Muscle of leg (tissue), 11 donors: ENCODE measurements around the gene CCND2. TPM values are rescaled to one million over a fixed set of nuclear protein-coding genes. Genes with fewer than 3 reads are reported as not detected.

Experiments
- DNase-seq: peaks from one replicate; pipeline ENCODE4 v3.0.0; 2013
- H3K27ac ChIP-seq: one replicate; pipeline ENCODE4 v1.5.1; 2013; ENCODE audit warnings: mild to moderate bottlenecking, low read length, control low read depth
- H3K27me3 ChIP-seq: one replicate; pipeline ENCODE4 v1.6.1; 2013; ENCODE audit warnings: low read length; ENCODE audit not compliant: control insufficient read depth, insufficient read depth
- H3K36me3 ChIP-seq: one replicate; pipeline ENCODE4 v1.6.1; 2013; ENCODE audit warnings: low read length; ENCODE audit not compliant: control insufficient read depth, insufficient read depth
- H3K4me1 ChIP-seq: one replicate; pipeline ENCODE4 v1.6.1; 2013; ENCODE audit warnings: low read length; ENCODE audit not compliant: control insufficient read depth, insufficient read depth
- H3K4me3 ChIP-seq: one replicate; pipeline ENCODE4 v1.5.1; 2013; ENCODE audit warnings: low read length, control low read depth
- H3K9me3 ChIP-seq: replicated peaks from 2 replicates; pipeline ENCODE4 v1.6.1; 2013; ENCODE audit warnings: low read depth, low read length; ENCODE audit not compliant: control insufficient read depth
- WGBS: methylation state at CpG from one replicate; pipeline ENCODE4 v1.1.5; 2013; ENCODE audit warnings: missing lambda C conversion rate; ENCODE audit not compliant: insufficient coverage; 5-methylcytosine and 5-hydroxymethylcytosine counted together
- polyA plus RNA-seq, 8 donors: library from polyadenylated mRNA; unstranded; fragments of 120-200 nt; gene quantifications; one replicate each; pipeline versions ENCODE4 v1.2.1 to v1.2.3, GENCODE V29; 2013; ENCODE audit warnings: inconsistent platforms in 1 of 8, low replicate concordance in 1 of 8; ENCODE audit not compliant: insufficient read length in 8 of 8, insufficient read depth in 1 of 8
- total RNA-seq: library from RNA; stranded (reverse); fragments of 120-200 nt; gene quantifications from one replicate; pipeline ENCODE4 v1.2.4, GENCODE V29; 2013

CCND2 gene
- total and polyA plus RNA-seq, 9 donors, result 74.7 to 152 (median 105) TPM

DNA sequence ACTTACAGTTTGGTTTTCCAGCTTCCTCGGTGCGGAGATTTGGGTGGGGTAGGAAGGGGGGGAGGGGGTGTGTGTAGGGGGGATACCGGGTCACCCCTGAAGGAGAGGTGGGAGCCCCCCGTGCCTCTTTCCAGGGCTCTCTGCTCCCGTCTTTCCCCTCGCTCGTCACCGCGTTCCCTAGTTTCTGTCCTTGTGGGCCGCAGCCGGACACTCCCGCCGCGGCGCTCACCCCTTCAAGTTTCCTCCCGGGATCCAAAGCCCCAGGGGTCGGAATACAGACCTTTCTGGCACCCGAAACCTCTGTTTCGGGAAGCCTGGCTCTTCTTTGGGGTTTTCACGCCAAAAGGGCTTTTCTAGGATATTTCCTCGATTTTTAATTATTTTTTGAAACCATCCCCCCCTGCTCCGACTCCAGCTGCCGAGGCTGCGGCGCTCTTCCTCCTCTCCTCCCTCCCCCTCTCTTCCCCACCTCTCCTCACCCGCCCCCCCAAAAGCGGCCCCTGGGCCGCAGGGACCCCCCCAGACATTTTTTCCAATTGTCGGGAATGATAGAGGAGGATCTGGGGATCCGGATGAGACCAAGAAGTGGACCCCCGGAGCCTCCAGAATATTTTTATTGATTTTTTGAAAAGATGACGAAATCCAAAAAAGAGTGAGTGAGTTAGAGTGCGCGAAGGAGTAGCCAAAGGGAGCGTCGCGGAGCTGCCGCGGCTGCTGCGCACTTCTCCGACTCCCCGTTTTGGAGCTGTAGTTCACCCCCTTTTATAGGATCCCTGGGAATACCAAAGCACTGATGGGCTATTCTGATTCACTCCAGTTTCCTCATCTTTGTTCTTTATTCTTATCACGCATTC is 1.7 kb downstream of the CCND2 start:
- H3K4me3 ChIP-seq, result peak overlapping the region; percentile 63
- peaks cover 13% of the 10 kb centered on the region for H3K27me3 ChIP-seq
- under 1% methylated on average over 33 of the region's 43 CpGs for WGBS
- H3K27ac ChIP-seq, result peak overlapping the region; percentile 92
- H3K36me3 ChIP-seq, result peaks cover 42% of the 10 kb centered on the region
- DNase-seq, result peak; percentile 61
- no peaks in the 10 kb centered on the region for H3K9me3 ChIP-seq
- peaks cover 65% of the 10 kb centered on the region for H3K4me1 ChIP-seq

DNA sequence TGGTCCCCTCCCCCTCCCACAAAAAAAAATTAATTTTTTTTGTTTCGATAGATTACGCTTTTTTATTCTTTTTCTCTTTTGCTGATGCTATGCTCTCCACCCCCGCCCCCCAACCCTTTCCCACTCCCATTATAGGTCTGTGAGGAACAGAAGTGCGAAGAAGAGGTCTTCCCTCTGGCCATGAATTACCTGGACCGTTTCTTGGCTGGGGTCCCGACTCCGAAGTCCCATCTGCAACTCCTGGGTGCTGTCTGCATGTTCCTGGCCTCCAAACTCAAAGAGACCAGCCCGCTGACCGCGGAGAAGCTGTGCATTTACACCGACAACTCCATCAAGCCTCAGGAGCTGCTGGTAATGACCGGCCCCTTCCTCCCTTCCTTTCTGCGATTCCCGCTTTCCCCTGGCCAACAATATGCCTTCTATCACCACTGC is 2.3 kb downstream of the CCND2 start:
- H3K27ac ChIP-seq, result peak overlapping the region; percentile 92
- DNase-seq, result peak; percentile 57
- 6% methylated on average over 10 of the region's 14 CpGs for WGBS
- H3K4me1 ChIP-seq, result peaks cover 66% of the 10 kb centered on the region
- no peaks in the 10 kb centered on the region for H3K9me3 ChIP-seq
- peaks cover 49% of the 10 kb centered on the region for H3K36me3 ChIP-seq
- H3K4me3 ChIP-seq, result peak overlapping the region; percentile 63
- H3K27me3 ChIP-seq, result peaks cover 8% of the 10 kb centered on the region

DNA sequence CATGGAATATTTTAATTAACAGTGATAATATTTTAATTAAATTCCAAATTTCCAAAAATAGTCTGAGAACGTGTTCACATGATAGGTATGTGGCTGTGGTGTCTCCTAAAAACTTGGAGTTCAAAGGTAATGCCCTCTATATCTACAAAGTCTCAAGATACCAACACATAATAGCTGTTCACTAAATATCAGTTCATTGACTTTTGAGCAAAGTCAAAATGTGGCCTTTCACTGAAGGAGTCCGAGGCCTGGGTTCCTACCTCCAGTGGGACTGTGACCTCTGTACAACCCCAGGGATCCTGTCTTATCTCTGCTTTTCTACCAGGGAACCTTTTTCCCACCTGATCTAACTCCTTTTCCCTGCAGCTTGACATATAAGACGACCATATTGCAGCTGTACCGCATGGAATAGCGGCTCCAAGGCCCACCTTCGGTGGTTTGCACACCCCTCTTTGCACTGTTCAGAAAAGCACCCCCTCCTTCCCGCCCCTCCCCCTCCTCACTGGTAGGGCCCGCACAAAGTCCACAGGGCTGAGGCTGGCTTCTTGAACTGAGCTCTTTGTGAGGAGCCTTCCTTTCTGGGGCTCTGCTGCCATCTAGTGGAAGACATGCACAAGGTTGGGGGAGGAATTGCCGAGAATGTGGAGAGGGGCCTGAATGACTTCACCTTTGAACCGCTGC is 3.1 kb downstream of the CCND2 start:
- H3K4me3 ChIP-seq, result peak overlapping the region; percentile 63
- H3K27ac ChIP-seq, result peak overlapping the region; percentile 92
- H3K9me3 ChIP-seq, result no peaks in the 10 kb centered on the region
- peaks cover 65% of the 10 kb centered on the region for H3K4me1 ChIP-seq
- 3% methylated on average over 6 of the region's 10 CpGs for WGBS
- peaks cover 56% of the 10 kb centered on the region for H3K36me3 ChIP-seq
- peak; percentile 98 for DNase-seq
- H3K27me3 ChIP-seq, result peaks cover under 1% of the 10 kb centered on the region

DNA sequence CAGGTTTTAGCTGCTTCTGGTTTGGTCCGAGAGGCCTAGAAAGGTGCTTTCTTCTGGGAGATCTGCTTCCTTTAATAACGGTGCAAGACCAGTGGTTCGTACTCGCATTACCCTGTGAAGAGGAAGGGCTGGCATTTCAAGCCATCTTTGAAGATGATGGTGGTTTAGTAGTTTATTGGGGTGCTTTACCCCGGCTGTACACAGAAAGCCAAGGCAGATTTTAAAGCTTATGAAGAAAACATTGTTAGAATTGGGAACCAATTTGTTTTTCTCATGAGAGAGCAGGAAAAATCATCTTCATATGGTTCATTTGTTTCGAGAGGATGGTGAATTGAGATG is 3.6 kb downstream of the CCND2 start:
- WGBS, result 7% methylated on average over 3 of the region's 6 CpGs
- H3K4me1 ChIP-seq, result peaks cover 63% of the 10 kb centered on the region
- no peak overlapping the region for H3K4me3 ChIP-seq
- no peaks in the 10 kb centered on the region for H3K27me3 ChIP-seq
- no peaks in the 10 kb centered on the region for H3K9me3 ChIP-seq
- H3K36me3 ChIP-seq, result peaks cover 60% of the 10 kb centered on the region
- no peak for DNase-seq
- H3K27ac ChIP-seq, result peak overlapping the region; percentile 36

DNA sequence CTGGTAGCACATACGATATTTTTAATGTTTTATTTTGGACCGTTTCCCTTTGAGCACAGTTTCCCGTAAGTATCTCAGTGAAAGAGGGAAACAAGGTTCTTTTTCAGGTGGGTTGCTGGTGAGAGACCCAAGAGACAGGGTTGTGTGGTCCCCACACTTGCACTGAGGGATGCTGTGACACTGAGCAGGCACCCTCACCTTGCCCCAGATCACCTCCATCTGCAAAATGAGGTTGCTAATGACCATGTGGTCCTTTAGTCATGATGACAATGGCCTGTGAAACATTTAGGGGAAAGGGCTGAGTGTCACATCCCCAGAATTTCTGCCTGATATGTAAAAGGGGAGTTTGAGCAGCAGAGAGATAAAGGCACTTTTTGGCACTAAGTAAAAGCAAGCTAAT is 4.3 kb downstream of the CCND2 start:
- H3K4me1 ChIP-seq, result peaks cover 57% of the 10 kb centered on the region
- DNase-seq, result peak; percentile 7
- H3K27me3 ChIP-seq, result no peaks in the 10 kb centered on the region
- H3K4me3 ChIP-seq, result no peak overlapping the region
- H3K27ac ChIP-seq, result no peak overlapping the region
- WGBS, result 63% methylated on average over 2 of the region's 3 CpGs
- H3K36me3 ChIP-seq, result peaks cover 67% of the 10 kb centered on the region
- no peaks in the 10 kb centered on the region for H3K9me3 ChIP-seq

DNA sequence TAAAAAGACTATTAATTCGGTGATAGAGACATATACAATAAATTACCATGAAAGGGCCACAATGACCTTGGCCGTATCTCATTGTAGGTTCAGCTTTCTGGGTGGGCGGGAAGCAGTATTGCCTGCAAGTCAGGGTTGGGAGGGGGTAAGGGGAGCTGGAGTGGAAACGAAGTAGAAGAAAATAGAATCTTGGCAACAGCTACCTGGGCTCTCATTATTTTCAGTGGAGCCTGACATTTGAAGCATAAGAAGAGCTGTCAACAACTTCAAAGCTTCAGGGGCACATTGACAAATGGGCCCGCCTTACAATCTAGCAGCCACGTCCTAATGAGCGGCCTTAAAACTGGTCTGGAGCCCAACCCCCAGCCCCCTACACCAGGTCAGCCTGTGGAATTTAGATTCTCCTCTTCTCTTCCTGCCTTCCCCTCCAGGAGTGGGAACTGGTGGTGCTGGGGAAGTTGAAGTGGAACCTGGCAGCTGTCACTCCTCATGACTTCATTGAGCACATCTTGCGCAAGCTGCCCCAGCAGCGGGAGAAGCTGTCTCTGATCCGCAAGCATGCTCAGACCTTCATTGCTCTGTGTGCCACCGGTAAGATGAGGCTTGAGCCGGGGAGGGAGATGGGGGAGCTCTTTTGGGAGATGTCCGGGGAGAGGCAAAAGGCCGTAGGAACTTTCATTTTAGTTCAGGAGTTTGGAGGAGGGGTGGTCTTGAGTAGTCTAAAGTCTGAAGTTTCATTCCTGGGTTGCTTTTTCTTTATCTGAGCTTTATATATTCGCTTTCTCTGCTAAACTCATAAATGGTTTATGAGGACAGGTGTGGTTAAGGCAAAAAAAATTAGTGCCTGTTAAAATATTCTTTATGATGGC is 5.0 kb downstream of the CCND2 start:
- Histone ChIP-seq H3K9me3 (no peaks in the 10 kb centered on the region), H3K36me3 (peaks cover 74% of the 10 kb centered on the region), H3K27ac (peak overlapping the region; percentile 53), H3K4me1 (peaks cover 51% of the 10 kb centered on the region), H3K27me3 (no peaks in the 10 kb centered on the region), H3K4me3 (no peak overlapping the region)
- 28% methylated on average over 7 of the region's 15 CpGs for WGBS
- peak; percentile 78 for DNase-seq

DNA sequence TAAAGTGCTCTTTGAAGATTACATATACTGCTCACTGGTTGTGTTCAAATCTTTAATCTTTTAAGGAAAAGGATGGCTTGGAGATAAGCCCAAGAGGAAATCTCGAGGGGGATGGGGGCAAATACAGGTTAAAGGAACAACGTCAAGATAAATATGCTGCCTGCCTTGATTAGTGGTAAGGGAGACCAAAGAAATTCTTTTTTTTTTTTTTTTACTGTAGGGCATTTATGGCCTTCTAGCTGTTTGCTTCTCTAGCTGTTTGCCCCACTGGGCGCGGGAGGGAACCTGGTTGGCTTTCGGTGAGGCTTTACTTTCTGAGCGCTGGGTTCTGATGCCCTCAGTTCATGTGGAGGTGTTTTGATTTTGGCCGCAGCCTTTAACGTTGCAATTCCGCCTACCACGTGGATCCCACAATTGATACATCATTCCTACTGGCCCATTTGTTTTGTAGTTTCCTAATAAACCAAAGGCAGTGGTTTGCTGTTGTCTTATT is 5.7 kb downstream of the CCND2 start:
- Histone ChIP-seq H3K4me1 (peaks cover 53% of the 10 kb centered on the region), H3K36me3 (peaks cover 81% of the 10 kb centered on the region), H3K4me3 (no peak overlapping the region), H3K27me3 (no peaks in the 10 kb centered on the region), H3K9me3 (no peaks in the 10 kb centered on the region), H3K27ac (no peak overlapping the region)
- 20% methylated on average over 1 of the region's 10 CpGs for WGBS
- DNase-seq, result no peak

DNA sequence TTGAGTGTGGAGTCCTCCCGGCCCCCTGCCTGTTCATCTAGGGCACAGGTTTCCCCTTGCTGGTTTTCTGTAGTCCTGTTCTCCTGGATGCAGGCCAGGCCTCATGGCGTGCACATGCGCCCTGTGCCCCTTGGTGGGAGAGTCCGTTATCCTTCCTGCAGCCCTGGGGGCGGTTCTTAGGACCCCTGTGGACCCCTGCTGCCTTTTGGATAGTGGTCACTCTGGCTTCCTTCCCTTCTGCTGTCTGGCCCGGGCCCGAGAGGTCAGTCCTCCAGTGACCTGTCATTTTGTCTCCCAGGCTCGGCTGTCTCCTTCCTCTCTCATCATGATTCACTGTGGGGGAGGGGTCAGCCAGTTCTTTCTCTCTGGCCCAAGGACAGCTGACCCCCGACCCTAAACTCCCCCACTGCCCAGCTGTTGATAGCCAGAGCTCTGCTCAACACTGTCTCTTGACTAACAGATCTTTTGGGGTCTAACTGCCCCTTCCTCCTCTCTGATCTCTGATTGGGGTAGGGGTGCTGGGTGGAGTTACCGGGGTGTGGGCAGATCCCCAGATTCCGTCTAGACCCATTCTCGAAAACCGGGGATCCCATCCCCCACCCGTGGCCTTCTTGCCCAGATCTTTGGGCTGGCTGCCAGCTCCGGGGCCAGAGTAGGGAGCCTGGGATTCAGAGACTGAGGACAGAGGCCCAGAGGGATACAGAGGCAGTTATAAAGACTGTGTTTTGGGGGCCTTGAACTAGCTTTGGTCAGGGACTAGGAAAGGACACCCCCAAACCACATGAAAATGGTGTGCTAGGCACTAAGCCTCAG is 7.0 kb downstream of the CCND2 start:
- peak; percentile 57 for DNase-seq
- peak overlapping the region; percentile 47 for H3K27ac ChIP-seq
- no peaks in the 10 kb centered on the region for H3K27me3 ChIP-seq
- H3K9me3 ChIP-seq, result no peaks in the 10 kb centered on the region
- peaks cover 88% of the 10 kb centered on the region for H3K36me3 ChIP-seq
- peaks cover 54% of the 10 kb centered on the region for H3K4me1 ChIP-seq
- 17% methylated on average over 5 of the region's 15 CpGs for WGBS
- H3K4me3 ChIP-seq, result no peak overlapping the region

DNA sequence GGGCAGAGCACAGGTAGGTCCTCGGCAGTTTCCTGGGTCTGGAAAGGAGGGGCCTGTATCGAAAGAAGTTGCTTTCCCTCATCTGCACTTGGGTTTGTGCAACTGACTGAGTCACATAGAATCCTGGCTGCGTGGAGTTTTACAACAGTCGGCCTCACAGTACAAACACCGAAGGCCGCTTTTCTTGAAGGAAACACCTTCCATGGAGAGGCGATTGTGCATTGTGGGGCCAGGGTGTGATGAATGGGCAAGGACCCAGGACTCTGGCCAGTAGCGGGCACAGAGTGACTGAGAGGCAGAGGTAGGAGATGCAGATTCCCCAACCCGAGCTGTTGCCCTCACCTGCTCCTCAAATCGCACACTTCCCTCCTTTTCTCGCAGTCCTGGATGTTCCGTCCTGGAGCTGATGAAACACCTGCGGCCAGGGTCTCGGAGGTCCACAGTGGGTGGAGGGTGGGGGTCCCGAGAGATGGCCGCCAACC is 7.7 kb downstream of the CCND2 start:
- 80% methylated on average over 12 of the region's 16 CpGs for WGBS
- peaks cover 57% of the 10 kb centered on the region for H3K4me1 ChIP-seq
- no peak overlapping the region for H3K4me3 ChIP-seq
- H3K27me3 ChIP-seq, result no peaks in the 10 kb centered on the region
- H3K27ac ChIP-seq, result peak overlapping the region; percentile 47
- H3K36me3 ChIP-seq, result peaks cover 90% of the 10 kb centered on the region
- DNase-seq, result no peak
- H3K9me3 ChIP-seq, result no peaks in the 10 kb centered on the region
